OCI-LY3 (cell line): ENCODE data around the gene SLC25A33.

Experiments
- H2AFZ ChIP-seq: fragments of 200-600, 300-600 bp; shearing (Covaris generic); 2 replicates; pipeline ENCODE4 v1.6.0; 2014; ENCODE audit warnings: antibody characterized with exemption, low read depth, low read length
- H3K27ac ChIP-seq: fragments of 200-600, 300-600 bp; sonication (generic); 2 replicates; pipeline ENCODE4 v1.5.1; 2014; ENCODE audit warnings: mild to moderate bottlenecking, low read length, moderate library complexity, mixed read lengths
- H3K27me3 ChIP-seq: fragments of 200-600, 300-600 bp; sonication (generic); 2 replicates; pipeline ENCODE4 v1.6.1; 2014; ENCODE audit warnings: low read depth, low read length, mixed read lengths
- H3K36me3 ChIP-seq: fragments of 200-600, 300-600 bp; sonication (generic); replicated peaks from 2 replicates; pipeline ENCODE3; 2014; ENCODE audit warnings: low read depth, low read length, mixed read lengths
- H3K4me1 ChIP-seq: fragments of 300-600, 200-600 bp; sonication (generic); 2 replicates; pipeline ENCODE4 v1.6.1; 2014; ENCODE audit warnings: low read length, mixed read lengths
- H3K4me2 ChIP-seq: fragments of 200-600, 300-600 bp; sonication (generic); 2 replicates; pipeline ENCODE4 v1.6.1; 2014; ENCODE audit warnings: low read length, mixed read lengths
- H3K4me3 ChIP-seq: fragments of 300-600, 200-600 bp; sonication (generic); 2 replicates; pipeline ENCODE4 v1.5.1; 2014; ENCODE audit warnings: antibody characterized with exemption, mild to moderate bottlenecking, low read length, moderate library complexity
- H3K79me2 ChIP-seq: fragments of 300-600, 200-600 bp; shearing (Covaris generic); 2 replicates; pipeline ENCODE4 v1.6.1; 2014; ENCODE audit warnings: mild to moderate bottlenecking, low read length, mixed read lengths
- H3K9ac ChIP-seq: fragments of 300-600, 200-600 bp; shearing (Covaris generic); 2 replicates; pipeline ENCODE4 v1.6.0; 2014; ENCODE audit warnings: mild to moderate bottlenecking, low read length, moderate library complexity
- H3K9me3 ChIP-seq: fragments of 200-600, 300-600 bp; shearing (Covaris generic); 2 replicates; pipeline ENCODE4 v1.6.1; 2014; ENCODE audit warnings: low read length, mixed read lengths; ENCODE audit not compliant: insufficient read depth
- H4K20me1 ChIP-seq: fragments of 200-600, 300-600 bp; sonication (generic); 2 replicates; pipeline ENCODE4 v1.6.1; 2016; ENCODE audit warnings: low read length, mixed read lengths; ENCODE audit not compliant: insufficient read depth
- CTCF ChIP-seq: fragments of 200-600, 300-600 bp; sonication (generic); IDR thresholded peaks from 2 replicates; pipeline ENCODE4 v1.5.1; 2014; ENCODE audit warnings: antibody characterized with exemption, low read length, low read depth
- EZH2phosphoT487 ChIP-seq: fragments of 200-600 bp; shearing (Covaris generic); IDR thresholded peaks from 2 replicates; pipeline ENCODE4 v1.6.1; 2018; ENCODE audit warnings: antibody characterized with exemption, mixed run types, low read depth

SLC25A33 gene

GRCh38 chr1:9589719-9590157 lies 50.5 kb downstream of the SLC25A33 start:
- peaks cover 58% of the 10 kb centered on the region for H3K79me2 ChIP-seq
- H3K36me3 ChIP-seq = no peaks in the 10 kb centered on the region
- no peak overlapping the region for H3K27ac ChIP-seq
- peak overlapping the region; percentile 99 for H3K4me3 ChIP-seq
- H3K9ac ChIP-seq = peak overlapping the region; percentile 83
- H3K27me3 ChIP-seq = no peaks in the 10 kb centered on the region
- peaks cover 23% of the 10 kb centered on the region for H3K4me1 ChIP-seq
- no peak for TF ChIP-seq CTCF
- no peak for TF ChIP-seq EZH2phosphoT487
- H3K9me3 ChIP-seq = no peaks in the 10 kb centered on the region
- H4K20me1 ChIP-seq = peaks cover 45% of the 10 kb centered on the region
- H3K4me2 ChIP-seq = peak overlapping the region; percentile 99
- no peak overlapping the region for H2AFZ ChIP-seq

- H3K4me3 ChIP-seq = peak overlapping the region; percentile 99
- H3K79me2 ChIP-seq = peaks cover 62% of the 10 kb centered on the region
- no peak overlapping the region for H3K27ac ChIP-seq
Observed at GRCh38 chr1:9590201-9590600, 50.9 kb downstream of the SLC25A33 start.

GRCh38 chr1:9590945-9591668 lies 51.8 kb downstream of the SLC25A33 start:
- H4K20me1 ChIP-seq = peaks cover 45% of the 10 kb centered on the region
- no peaks in the 10 kb centered on the region for H3K27me3 ChIP-seq
- H2AFZ ChIP-seq = no peak overlapping the region
- no peaks in the 10 kb centered on the region for H3K9me3 ChIP-seq
- no peak overlapping the region for H3K9ac ChIP-seq
- H3K79me2 ChIP-seq = peaks cover 69% of the 10 kb centered on the region
- H3K4me3 ChIP-seq = no peak overlapping the region
- H3K36me3 ChIP-seq = no peaks in the 10 kb centered on the region
- H3K27ac ChIP-seq = no peak overlapping the region
- H3K4me2 ChIP-seq = peak overlapping the region; percentile 99
- H3K4me1 ChIP-seq = peaks cover 23% of the 10 kb centered on the region
- TF ChIP-seq EZH2phosphoT487 (no peak), CTCF (no peak)

More at GRCh38 chr1:9590201-9590600, 50.9 kb downstream of the SLC25A33 start:
- H3K27me3 ChIP-seq = no peaks in the 10 kb centered on the region
- H3K9me3 ChIP-seq = no peaks in the 10 kb centered on the region
- no peak for TF ChIP-seq CTCF
- no peak for TF ChIP-seq EZH2phosphoT487
- peak overlapping the region; percentile 99 for H3K4me2 ChIP-seq
- peak overlapping the region; percentile 83; the same call in 1 of the 2 replicates for H3K9ac ChIP-seq
- no peaks in the 10 kb centered on the region for H3K36me3 ChIP-seq
- peaks cover 23% of the 10 kb centered on the region for H3K4me1 ChIP-seq
- H2AFZ ChIP-seq = no peak overlapping the region
- peaks cover 45% of the 10 kb centered on the region for H4K20me1 ChIP-seq

DNA sequence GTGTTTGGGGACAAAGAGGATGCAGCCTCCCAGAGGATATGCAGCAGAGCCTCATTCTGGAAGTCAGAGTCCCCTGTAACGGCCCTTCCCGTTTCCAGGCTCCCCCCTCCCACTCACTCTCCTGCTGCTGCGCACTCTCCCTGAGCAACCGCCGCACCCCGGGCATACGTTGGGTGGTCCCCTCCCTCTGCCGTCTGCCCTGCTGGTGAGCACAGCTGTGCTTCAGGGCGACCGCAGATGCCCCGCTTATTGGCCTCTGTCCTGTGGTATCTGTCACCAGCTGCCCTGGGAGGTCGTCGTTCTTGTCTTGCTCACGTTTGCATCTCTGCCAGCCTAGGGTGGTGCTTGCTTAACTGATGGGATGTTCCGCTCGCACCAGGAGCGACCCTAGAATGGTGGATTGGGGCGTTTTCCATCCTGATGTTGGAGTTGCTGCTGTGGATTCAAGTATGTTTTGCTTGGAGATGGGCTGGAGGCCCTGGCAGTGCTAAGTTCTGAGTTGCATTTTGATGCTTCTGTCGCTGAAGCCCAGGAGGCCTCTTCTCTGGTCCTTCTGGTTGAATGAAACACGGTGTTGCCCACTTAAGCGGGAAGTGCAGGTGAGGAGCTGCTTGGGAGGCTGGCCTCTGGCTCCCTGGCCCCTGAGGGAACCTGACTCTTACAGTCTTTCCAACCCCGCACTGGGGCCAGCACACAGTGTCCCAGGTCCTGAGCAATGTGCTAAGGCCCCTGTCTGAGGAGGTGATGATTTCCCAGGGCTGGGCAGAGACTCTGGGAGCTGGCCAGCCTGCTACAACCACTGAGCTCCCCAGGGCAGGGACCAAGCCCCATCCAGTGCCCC lies 52.6 kb downstream of the SLC25A33 start:
- peaks cover 45% of the 10 kb centered on the region for H4K20me1 ChIP-seq
- no peak overlapping the region for H3K4me3 ChIP-seq
- H3K79me2 ChIP-seq = peaks cover 71% of the 10 kb centered on the region
- peaks cover 23% of the 10 kb centered on the region for H3K4me1 ChIP-seq
- no peaks in the 10 kb centered on the region for H3K36me3 ChIP-seq
- H3K4me2 ChIP-seq = no peak overlapping the region
- H3K9ac ChIP-seq = no peak overlapping the region
- no peak for TF ChIP-seq CTCF
- no peak for TF ChIP-seq EZH2phosphoT487
- no peaks in the 10 kb centered on the region for H3K9me3 ChIP-seq
- H3K27me3 ChIP-seq = no peaks in the 10 kb centered on the region
- no peak overlapping the region for H2AFZ ChIP-seq
- no peak overlapping the region for H3K27ac ChIP-seq
